ENCODE results near the gene FLYWCH1.

GRCh38 chr16:2966808-2967191, 55.1 kb downstream of the FLYWCH1 start:
- TF ChIP-seq POLR2AphosphoS5 (IDR thresholded peaks at IDR 0.05; ENCODE audit: low read depth, low read length) (no peak), CTCF (IDR thresholded peaks at IDR 0.05; ENCODE audit: control extremely low read depth in 1 of 3, insufficient read depth in 1 of 3, low read depth in 1 of 3, low read length in 3 of 3) (peak in 1 of 3 experiments; percentile 18; a peak in 1 of 4 replicates), ZNF274 (IDR thresholded peaks at IDR 0.05; ENCODE audit: borderline replicate concordance, extremely low read depth, low read length) (no peak), TAF7 (optimal IDR thresholded peaks at IDR 0.05; ENCODE audit: borderline replicate concordance, low read depth, low read length) (no peak), TCF12 (IDR thresholded peaks at IDR 0.05; ENCODE audit: low read depth, low read length) (no peak), EP300 (IDR thresholded peaks at IDR 0.05; ENCODE audit: borderline replicate concordance in 1 of 2, low read depth in 2 of 2, low read length in 2 of 2) (no peak), MAX (IDR thresholded peaks at IDR 0.05) (no peak; the same call in 1 of the 2 replicates), MAFK (IDR thresholded peaks at IDR 0.05; ENCODE audit: low read depth, low read length) (no peak), SUZ12 (IDR thresholded peaks at IDR 0.05; ENCODE audit: low read length) (0 out of 2 replicates have a peak, but pooled peaks have one; percentile 53), NRF1 (IDR thresholded peaks at IDR 0.05; ENCODE audit: low read depth, low read length) (no peak), CHD2 (IDR thresholded peaks at IDR 0.05; ENCODE audit: low read length) (no peak), SP1 (IDR thresholded peaks at IDR 0.05; ENCODE audit: low read depth, low read length) (no peak), BCL11A (IDR thresholded peaks at IDR 0.05; ENCODE audit: low read depth in 2 of 2, low read length in 2 of 2) (no peak), PHF8 (conservative IDR thresholded peaks at IDR 0.05; ENCODE audit: low read depth, low read length) (no peak)

All from H1 (cell line).